PC-3 (cell line): ENCODE results near the gene HMCN2.

ENCODE experiments used
- CTCF ChIP-seq: fragments of 300-600 bp; sonication (generic); conservative IDR thresholded peaks from 2 replicates; pipeline ENCODE4 v1.5.1; 2017; ENCODE audit warnings: antibody characterized with exemption, low read depth, mild to moderate bottlenecking, low read length
- EZH2phosphoT487 ChIP-seq: fragments of 300-600 bp; sonication (generic); IDR thresholded peaks from 2 replicates; pipeline ENCODE4 v1.6.1; 2018; ENCODE audit warnings: mild to moderate bottlenecking, antibody characterized with exemption, low read length, borderline replicate concordance

- TF ChIP-seq CTCF (no peak), EZH2phosphoT487 (no peak)
These were observed 9.6 kb downstream of the HMCN2 start for GRCh38 chr9:130275156-130275555.
